ENCODE data around the gene ARFGEF2.

GRCh38 chr20:48919336-48919881 lies 2.1 kb upstream of the ARFGEF2 start:
- TF ChIP-seq RAD21 (conservative IDR thresholded peaks at IDR 0.05), result no peak
- no peak for TF ChIP-seq SMC3 (conservative IDR thresholded peaks at IDR 0.05; ENCODE audit: poor library complexity)
- no peak for TF ChIP-seq CTCF (IDR thresholded peaks at IDR 0.05; ENCODE audit: poor library complexity, severe bottlenecking)
- TF ChIP-seq POLR2AphosphoS5 (IDR thresholded peaks at IDR 0.05), result no peak
